Measurements from ENCODE around the gene NDUFV1. TPM values are rescaled to one million over a fixed set of nuclear protein-coding genes. Genes with fewer than 3 reads are reported as not detected.

Gene NDUFV1
- total and polyA plus RNA-seq, 3 donors from 2014 or later = 187 to 369 (median 312) TPM

DNA sequence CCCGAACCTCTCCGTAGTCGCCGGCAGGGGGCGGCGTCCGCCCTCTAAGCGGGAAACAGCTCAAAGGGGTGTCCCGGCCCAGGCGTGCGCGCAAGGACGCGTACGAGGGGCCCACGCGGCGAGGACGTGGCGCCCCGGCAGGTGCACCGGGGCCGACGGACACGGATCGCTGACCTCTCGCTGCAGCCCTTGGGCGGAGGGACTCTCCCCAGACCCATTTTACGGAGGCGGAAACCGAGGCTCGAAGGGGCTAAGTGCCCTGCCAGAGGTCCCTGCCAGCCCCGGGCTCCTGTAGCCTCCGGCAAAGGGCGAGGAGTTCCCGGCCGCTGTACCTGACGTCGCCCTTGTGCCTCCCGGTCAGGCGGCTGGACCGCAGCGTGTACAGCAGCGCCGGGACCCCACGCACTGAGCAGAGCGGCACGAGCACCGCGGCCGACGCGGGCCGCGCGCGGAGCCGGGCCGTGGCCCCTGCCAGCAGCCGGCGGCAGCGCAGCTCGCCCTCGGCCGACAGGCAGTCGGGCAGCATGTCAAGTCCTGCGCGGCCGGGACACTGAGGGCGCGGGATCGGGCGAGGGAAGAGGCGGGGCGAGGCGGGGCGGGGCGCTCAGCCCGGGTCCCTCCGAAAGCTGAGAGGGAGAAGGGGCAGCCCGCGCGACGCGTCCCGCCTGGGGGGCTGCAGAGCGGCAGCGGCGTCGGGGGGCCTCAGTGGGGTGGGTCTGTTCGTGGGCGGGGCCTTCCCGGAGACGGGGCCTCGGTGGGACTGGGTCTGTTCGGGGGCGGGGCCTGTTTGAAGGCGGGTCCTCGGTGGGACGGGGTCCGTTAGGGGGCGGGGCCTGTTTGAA lies 22.9 kb downstream of the NDUFV1 start, which contains the start of gene NUDT8:
Gene NUDT8, minus strand, starts transcription at position 552 of the 842 bp plus-strand sequence. Its CDS starts 26 bp downstream, at position 526.
- peak; percentile 82 for DNase-seq
- peak within 1 kb of the TSS; percentile 91 to 94 for H3K27ac ChIP-seq

DNA sequence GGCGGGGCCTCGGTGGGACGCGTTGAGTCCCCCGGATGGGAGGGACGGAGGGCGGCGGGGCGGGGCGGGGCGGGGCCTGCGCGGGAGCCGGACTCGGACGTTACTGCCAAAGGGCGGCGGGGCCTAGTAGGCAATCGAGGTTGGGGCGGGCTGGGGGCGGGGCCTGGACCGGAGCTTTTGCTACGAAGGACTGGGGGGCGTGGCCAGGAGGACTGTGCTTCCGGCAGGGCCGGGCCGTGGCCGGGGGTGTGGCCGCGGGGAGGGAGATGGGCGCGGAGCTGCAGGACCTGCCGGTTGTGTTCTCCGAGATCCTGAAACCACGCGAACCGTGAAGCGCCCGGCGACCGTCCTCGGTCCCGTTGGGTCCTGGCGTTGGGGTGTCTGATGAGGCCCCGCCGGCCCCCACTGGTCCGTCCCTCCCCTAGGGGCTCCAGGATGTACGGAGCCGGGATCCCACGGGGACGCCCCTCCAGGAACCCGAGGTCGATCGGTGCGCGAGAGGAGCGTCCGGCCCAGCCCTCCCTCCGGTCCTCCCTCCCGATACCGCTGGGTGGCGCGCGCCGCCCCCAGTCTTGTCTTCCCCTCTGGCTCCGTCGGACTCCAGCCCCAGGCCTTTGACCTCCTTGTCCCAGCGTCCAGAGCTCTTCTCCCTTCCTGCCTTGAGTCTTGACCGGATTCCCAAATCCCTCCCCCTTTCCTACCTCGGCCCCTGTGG lies 23.6 kb downstream of the NDUFV1 start:
- 0 to 1% methylated on average over 29 to 51 of the region's 70 CpGs for WGBS, 2 donors
- peaks cover 5% of the 10 kb centered on the region for H3K4me1 ChIP-seq
- DNase-seq = peak; percentile 99
- H3K27me3 ChIP-seq = no peaks in the 10 kb centered on the region
- intact Hi-C loops (cut with DNase I; ENCODE audit: low total_unique reads) = no loop called here
- TF ChIP-seq POLR2A (IDR thresholded peaks at IDR 0.05) = peak; percentile 21
- TF ChIP-seq, protein P1, sequence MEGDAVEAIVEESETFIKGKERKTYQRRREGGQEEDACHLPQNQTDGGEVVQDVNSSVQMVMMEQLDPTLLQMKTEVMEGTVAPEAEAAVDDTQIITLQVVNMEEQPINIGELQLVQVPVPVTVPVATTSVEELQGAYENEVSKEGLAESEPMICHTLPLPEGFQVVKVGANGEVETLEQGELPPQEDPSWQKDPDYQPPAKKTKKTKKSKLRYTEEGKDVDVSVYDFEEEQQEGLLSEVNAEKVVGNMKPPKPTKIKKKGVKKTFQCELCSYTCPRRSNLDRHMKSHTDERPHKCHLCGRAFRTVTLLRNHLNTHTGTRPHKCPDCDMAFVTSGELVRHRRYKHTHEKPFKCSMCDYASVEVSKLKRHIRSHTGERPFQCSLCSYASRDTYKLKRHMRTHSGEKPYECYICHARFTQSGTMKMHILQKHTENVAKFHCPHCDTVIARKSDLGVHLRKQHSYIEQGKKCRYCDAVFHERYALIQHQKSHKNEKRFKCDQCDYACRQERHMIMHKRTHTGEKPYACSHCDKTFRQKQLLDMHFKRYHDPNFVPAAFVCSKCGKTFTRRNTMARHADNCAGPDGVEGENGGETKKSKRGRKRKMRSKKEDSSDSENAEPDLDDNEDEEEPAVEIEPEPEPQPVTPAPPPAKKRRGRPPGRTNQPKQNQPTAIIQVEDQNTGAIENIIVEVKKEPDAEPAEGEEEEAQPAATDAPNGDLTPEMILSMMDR (IDR thresholded peaks at IDR 0.05) = peak; percentile 38 to 83 (median 54)
- no peaks in the 10 kb centered on the region for H3K9me3 ChIP-seq
- H3K27ac ChIP-seq = peak overlapping the region; percentile 91 to 94
- no peaks in the 10 kb centered on the region for H3K36me3 ChIP-seq (ENCODE audit: low read depth, missing control alignments)
- H3K4me3 ChIP-seq = peak overlapping the region; percentile 70 to 72

More for the DNA sequence above, 22.9 kb downstream of the NDUFV1 start, which contains the start of gene NUDT8:
- Histone ChIP-seq H3K36me3 (ENCODE audit: low read depth, missing control alignments) (no peaks in the 10 kb centered on the region), H3K4me3 (peak within 1 kb of the TSS; percentile 70 to 72), H3K9me3 (no peaks in the 10 kb centered on the region), H3K4me1 (peaks cover 5% of the 10 kb centered on the region), H3K27me3 (no peaks in the 10 kb centered on the region)
- TF ChIP-seq, protein P1 (IDR thresholded peaks at IDR 0.05) = peak; percentile 64 to 86 (median 69)
- no peak for TF ChIP-seq POLR2A (IDR thresholded peaks at IDR 0.05)
- 1% methylated on average over 60 of the region's 102 CpGs; no CpG with 5 or more reads in 1 of the 2 donors for WGBS, 2 donors
- intact Hi-C loops (cut with DNase I; ENCODE audit: low total_unique reads) = no loop called here

DNA sequence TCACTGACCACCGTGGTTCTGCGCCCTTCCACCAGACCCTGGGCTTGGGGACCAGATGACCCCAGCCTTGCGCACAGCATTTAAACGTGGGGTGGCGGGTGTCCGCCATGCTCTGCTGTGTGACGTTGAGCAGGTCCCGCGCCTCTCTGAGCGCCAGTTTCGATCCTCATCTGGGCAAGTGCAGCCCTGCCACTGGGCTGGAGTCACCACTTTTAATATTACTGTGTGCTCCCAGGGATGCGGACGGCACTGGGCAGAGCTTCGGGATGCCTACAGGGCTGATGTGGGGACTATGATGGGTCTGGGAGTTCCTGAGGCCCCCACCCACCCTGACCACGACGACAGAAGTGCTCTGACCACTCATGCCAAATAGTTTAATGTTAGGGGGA lies 24.2 kb downstream of the NDUFV1 start:
- peak overlapping the region; percentile 70 to 72 for H3K4me3 ChIP-seq
- H3K9me3 ChIP-seq = no peaks in the 10 kb centered on the region
- WGBS, 2 donors = 37 to 43% methylated on average over 14 to 16 of the region's 16 CpGs
- no peaks in the 10 kb centered on the region for H3K27me3 ChIP-seq
- H3K36me3 ChIP-seq (ENCODE audit: low read depth, missing control alignments) = no peaks in the 10 kb centered on the region
- TF ChIP-seq POLR2A (IDR thresholded peaks at IDR 0.05) = no peak
- TF ChIP-seq, protein P1 (IDR thresholded peaks at IDR 0.05) = no peak
- intact Hi-C loops (cut with DNase I; ENCODE audit: low total_unique reads) = no loop called here
- H3K27ac ChIP-seq = peak overlapping the region; percentile 91 to 94
- DNase-seq = no peak
- peaks cover 5% of the 10 kb centered on the region for H3K4me1 ChIP-seq

DNA sequence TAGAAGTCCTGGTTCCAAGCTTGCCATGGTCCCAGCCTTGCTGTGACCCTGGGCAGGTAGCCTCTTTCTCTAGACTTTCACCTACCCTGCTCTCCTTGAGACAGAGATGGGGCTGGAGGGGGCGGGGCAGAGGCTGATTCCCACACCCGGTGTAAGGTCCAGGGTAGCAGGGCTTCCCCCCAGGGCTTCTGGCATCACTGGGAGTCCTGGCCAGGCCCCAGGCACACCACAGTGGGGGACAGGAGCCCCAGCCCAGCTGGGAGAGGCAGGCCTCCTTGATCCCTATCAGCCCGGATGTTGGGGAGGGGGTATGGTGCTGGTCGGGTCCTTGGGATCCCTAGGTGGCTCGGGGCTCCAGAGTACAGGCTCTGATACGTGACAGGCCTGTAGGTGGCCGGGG lies 24.7 kb downstream of the NDUFV1 start:
- intact Hi-C loops (cut with DNase I; ENCODE audit: low total_unique reads) = no loop called here
- no peak for DNase-seq
- Histone ChIP-seq H3K9me3 (no peaks in the 10 kb centered on the region), H3K4me1 (peaks cover 5% of the 10 kb centered on the region), H3K4me3 (no peak overlapping the region), H3K36me3 (ENCODE audit: low read depth, missing control alignments) (no peaks in the 10 kb centered on the region), H3K27ac (no peak overlapping the region), H3K27me3 (no peaks in the 10 kb centered on the region)
- TF ChIP-seq, protein P1 (IDR thresholded peaks at IDR 0.05) = no peak
- no peak for TF ChIP-seq POLR2A (IDR thresholded peaks at IDR 0.05)
- 17 to 75% methylated on average over 2 to 7 of the region's 7 CpGs for WGBS, 2 donors

All from testis (tissue), 3 donors.